ENCODE measurements around the gene GPATCH1.

GPATCH1 gene

GRCh38 chr19:33098055-33098534 lies 17.1 kb downstream of the GPATCH1 start:
- no peak overlapping the region for H3K4me3 ChIP-seq (ENCODE audit: low read length)
- DNase-seq (ENCODE audit: low read depth): no peak
- no peaks in the 10 kb centered on the region for H3K4me1 ChIP-seq (ENCODE audit: control insufficient read depth, insufficient read depth, low read length)
- no peak overlapping the region for H3K9ac ChIP-seq (ENCODE audit: low read length)
- no peaks in the 10 kb centered on the region for H3K9me3 ChIP-seq (ENCODE audit: control insufficient read depth, low read length)
- H3K27me3 ChIP-seq (replicated peaks; ENCODE audit: control insufficient read depth, insufficient read depth, low read length): no peaks in the 10 kb centered on the region
- H3K36me3 ChIP-seq (ENCODE audit: control insufficient read depth, insufficient read depth, low read length, severe bottlenecking): peaks cover 65% of the 10 kb centered on the region

- Histone ChIP-seq H3K27me3 (replicated peaks; ENCODE audit: control insufficient read depth, insufficient read depth, low read length) (no peaks in the 10 kb centered on the region), H3K4me1 (ENCODE audit: control insufficient read depth, insufficient read depth, low read length) (no peaks in the 10 kb centered on the region), H3K36me3 (ENCODE audit: control insufficient read depth, insufficient read depth, low read length, severe bottlenecking) (peaks cover 47% of the 10 kb centered on the region), H3K4me3 (ENCODE audit: low read length) (no peak overlapping the region), H3K9ac (ENCODE audit: low read length) (no peak overlapping the region), H3K9me3 (ENCODE audit: control insufficient read depth, low read length) (no peaks in the 10 kb centered on the region)
- DNase-seq (ENCODE audit: low read depth): no peak
These were observed 20.1 kb downstream of the GPATCH1 start for GRCh38 chr19:33100894-33101644.

GRCh38 chr19:33102893-33103292 lies 21.9 kb downstream of the GPATCH1 start:
- Histone ChIP-seq H3K9me3 (ENCODE audit: control insufficient read depth, low read length) (no peaks in the 10 kb centered on the region), H3K27me3 (replicated peaks; ENCODE audit: control insufficient read depth, insufficient read depth, low read length) (no peaks in the 10 kb centered on the region), H3K9ac (ENCODE audit: low read length) (no peak overlapping the region), H3K4me1 (ENCODE audit: control insufficient read depth, insufficient read depth, low read length) (no peaks in the 10 kb centered on the region), H3K36me3 (ENCODE audit: control insufficient read depth, insufficient read depth, low read length, severe bottlenecking) (peaks cover 53% of the 10 kb centered on the region), H3K4me3 (ENCODE audit: low read length) (no peak overlapping the region)
- no peak for DNase-seq (ENCODE audit: low read depth)

- H3K36me3 ChIP-seq (ENCODE audit: control insufficient read depth, insufficient read depth, low read length, severe bottlenecking): peaks cover 66% of the 10 kb centered on the region
- DNase-seq (ENCODE audit: low read depth): no peak
These were observed 27.2 kb downstream of the GPATCH1 start for GRCh38 chr19:33108161-33108560.

GRCh38 chr19:33110137-33110910 lies 29.3 kb downstream of the GPATCH1 start:
- no peaks in the 10 kb centered on the region for H3K27me3 ChIP-seq (replicated peaks; ENCODE audit: control insufficient read depth, insufficient read depth, low read length)
- no peak overlapping the region for H3K4me3 ChIP-seq (ENCODE audit: low read length)
- peaks cover 72% of the 10 kb centered on the region for H3K36me3 ChIP-seq (ENCODE audit: control insufficient read depth, insufficient read depth, low read length, severe bottlenecking)
- peak; percentile 67 for DNase-seq (ENCODE audit: low read depth)
- H3K9ac ChIP-seq (ENCODE audit: low read length): no peak overlapping the region
- no peaks in the 10 kb centered on the region for H3K4me1 ChIP-seq (ENCODE audit: control insufficient read depth, insufficient read depth, low read length)
- no peaks in the 10 kb centered on the region for H3K9me3 ChIP-seq (ENCODE audit: control insufficient read depth, low read length)

More at GRCh38 chr19:33108161-33108560, 27.2 kb downstream of the GPATCH1 start:
- Histone ChIP-seq H3K4me1 (ENCODE audit: control insufficient read depth, insufficient read depth, low read length) (no peaks in the 10 kb centered on the region), H3K4me3 (ENCODE audit: low read length) (no peak overlapping the region), H3K9ac (ENCODE audit: low read length) (no peak overlapping the region), H3K27me3 (replicated peaks; ENCODE audit: control insufficient read depth, insufficient read depth, low read length) (no peaks in the 10 kb centered on the region), H3K9me3 (ENCODE audit: control insufficient read depth, low read length) (no peaks in the 10 kb centered on the region)

- Histone ChIP-seq H3K36me3 (ENCODE audit: control insufficient read depth, insufficient read depth, low read length, severe bottlenecking) (peaks cover 74% of the 10 kb centered on the region), H3K9me3 (ENCODE audit: control insufficient read depth, low read length) (no peaks in the 10 kb centered on the region), H3K9ac (ENCODE audit: low read length) (no peak overlapping the region), H3K4me3 (ENCODE audit: low read length) (no peak overlapping the region), H3K27me3 (replicated peaks; ENCODE audit: control insufficient read depth, insufficient read depth, low read length) (no peaks in the 10 kb centered on the region), H3K4me1 (ENCODE audit: control insufficient read depth, insufficient read depth, low read length) (no peaks in the 10 kb centered on the region)
- no peak for DNase-seq (ENCODE audit: low read depth)
These were observed 30.6 kb downstream of the GPATCH1 start for GRCh38 chr19:33111587-33111986.

GRCh38 chr19:33114312-33114711 lies 33.3 kb downstream of the GPATCH1 start:
- Histone ChIP-seq H3K9ac (ENCODE audit: low read length) (no peak overlapping the region), H3K36me3 (ENCODE audit: control insufficient read depth, insufficient read depth, low read length, severe bottlenecking) (peaks cover 71% of the 10 kb centered on the region), H3K4me1 (ENCODE audit: control insufficient read depth, insufficient read depth, low read length) (no peaks in the 10 kb centered on the region), H3K4me3 (ENCODE audit: low read length) (no peak overlapping the region), H3K9me3 (ENCODE audit: control insufficient read depth, low read length) (no peaks in the 10 kb centered on the region), H3K27me3 (replicated peaks; ENCODE audit: control insufficient read depth, insufficient read depth, low read length) (no peaks in the 10 kb centered on the region)
- no peak for DNase-seq (ENCODE audit: low read depth)

- H3K9me3 ChIP-seq (ENCODE audit: control insufficient read depth, low read length): no peaks in the 10 kb centered on the region
- H3K36me3 ChIP-seq (ENCODE audit: control insufficient read depth, insufficient read depth, low read length, severe bottlenecking): peaks cover 47% of the 10 kb centered on the region
- DNase-seq (ENCODE audit: low read depth): no peak
- no peak overlapping the region for H3K4me3 ChIP-seq (ENCODE audit: low read length)
- H3K9ac ChIP-seq (ENCODE audit: low read length): no peak overlapping the region
- H3K27me3 ChIP-seq (replicated peaks; ENCODE audit: control insufficient read depth, insufficient read depth, low read length): no peaks in the 10 kb centered on the region
- no peaks in the 10 kb centered on the region for H3K4me1 ChIP-seq (ENCODE audit: control insufficient read depth, insufficient read depth, low read length)
These were observed 36.5 kb downstream of the GPATCH1 start for GRCh38 chr19:33117501-33117900.

- DNase-seq (ENCODE audit: low read depth): no peak
- Histone ChIP-seq H3K4me3 (ENCODE audit: low read length) (no peak overlapping the region), H3K9ac (ENCODE audit: low read length) (no peak overlapping the region), H3K27me3 (replicated peaks; ENCODE audit: control insufficient read depth, insufficient read depth, low read length) (no peaks in the 10 kb centered on the region), H3K9me3 (ENCODE audit: control insufficient read depth, low read length) (no peaks in the 10 kb centered on the region), H3K4me1 (ENCODE audit: control insufficient read depth, insufficient read depth, low read length) (no peaks in the 10 kb centered on the region), H3K36me3 (ENCODE audit: control insufficient read depth, insufficient read depth, low read length, severe bottlenecking) (peaks cover 38% of the 10 kb centered on the region)
These were observed 37.7 kb downstream of the GPATCH1 start for GRCh38 chr19:33118643-33119042.

- Histone ChIP-seq H3K4me1 (ENCODE audit: control insufficient read depth, insufficient read depth, low read length) (no peaks in the 10 kb centered on the region), H3K9ac (ENCODE audit: low read length) (no peak overlapping the region), H3K27me3 (replicated peaks; ENCODE audit: control insufficient read depth, insufficient read depth, low read length) (no peaks in the 10 kb centered on the region), H3K9me3 (ENCODE audit: control insufficient read depth, low read length) (no peaks in the 10 kb centered on the region), H3K4me3 (ENCODE audit: low read length) (no peak overlapping the region), H3K36me3 (ENCODE audit: control insufficient read depth, insufficient read depth, low read length, severe bottlenecking) (peaks cover 22% of the 10 kb centered on the region)
- DNase-seq (ENCODE audit: low read depth): no peak
These were observed 43.5 kb downstream of the GPATCH1 start for GRCh38 chr19:33124207-33125098.

- H3K36me3 ChIP-seq (ENCODE audit: control insufficient read depth, insufficient read depth, low read length, severe bottlenecking): peaks cover 35% of the 10 kb centered on the region
- H3K4me3 ChIP-seq (ENCODE audit: low read length): no peak overlapping the region
- H3K27me3 ChIP-seq (replicated peaks; ENCODE audit: control insufficient read depth, insufficient read depth, low read length): no peaks in the 10 kb centered on the region
- DNase-seq (ENCODE audit: low read depth): peak; percentile 84
- no peak overlapping the region for H3K9ac ChIP-seq (ENCODE audit: low read length)
- H3K9me3 ChIP-seq (ENCODE audit: control insufficient read depth, low read length): no peaks in the 10 kb centered on the region
- no peaks in the 10 kb centered on the region for H3K4me1 ChIP-seq (ENCODE audit: control insufficient read depth, insufficient read depth, low read length)
These were observed 45.0 kb downstream of the GPATCH1 start for GRCh38 chr19:33125929-33126388.

All from adipocyte (in vitro differentiated cells).